ENCODE data around the gene MKKS. TPM values are rescaled to one million over a fixed set of nuclear protein-coding genes. Genes with fewer than 3 reads are reported as not detected.

MKKS gene
- total RNA-seq, 1 experiment from 2014 or later = 10.6 TPM

GRCh38 chr20:10443936-10444335 is 9.9 kb upstream of the MKKS start:
- no CpG with 5 or more reads among the region's 2 CpGs for WGBS (ENCODE audit: extremely low coverage, insufficient read length, low lambda C conversion rate)

More at GRCh38 chr20:10443936-10444335, 9.9 kb upstream of the MKKS start:
- H4K5ac ChIP-seq (ENCODE audit: insufficient read length, low read depth, low read length) = no peak overlapping the region
- no peaks in the 10 kb centered on the region for H3K23me2 ChIP-seq (ENCODE audit: insufficient read length, low read depth, low read length, poor library complexity, severe bottlenecking)
- H2BK15ac ChIP-seq (ENCODE audit: low read depth, low read length) = no peak overlapping the region
- no peak overlapping the region for H4K91ac ChIP-seq (ENCODE audit: insufficient read length, low read depth, low read length)
- H3K18ac ChIP-seq (ENCODE audit: insufficient read length, low read depth, low read length) = no peak overlapping the region
- peaks cover 6% of the 10 kb centered on the region; the same call in 1 of the 2 replicates for H3K79me2 ChIP-seq (ENCODE audit: insufficient read depth, low read length)
- no peak overlapping the region for H3K56ac ChIP-seq (ENCODE audit: insufficient read length, low read depth, low read length)
- no peak overlapping the region for H2BK20ac ChIP-seq (ENCODE audit: low read depth, low read length, poor library complexity, severe bottlenecking)
- H3K4me3 Mint-ChIP-seq = no peak overlapping the region
- no peak overlapping the region for H3K27ac ChIP-seq (ENCODE audit: insufficient read length, low read depth, low read length)
- no peak overlapping the region for H4K8ac ChIP-seq (replicated peaks; ENCODE audit: insufficient read length, low read depth, low read length)
- H3K4ac ChIP-seq (ENCODE audit: low read depth, low read length) = no peak overlapping the region
- H3K27ac Mint-ChIP-seq = peak overlapping the region in 2 of 3 experiments; percentile 19 to 93; a peak in 3 of 7 replicates
- no peak overlapping the region for H2BK12ac ChIP-seq (ENCODE audit: insufficient read length, low read depth, low read length)
- no peaks in the 10 kb centered on the region for H3K4me1 ChIP-seq (ENCODE audit: insufficient read depth, low read length)
- H3K14ac ChIP-seq (ENCODE audit: insufficient read depth, low read length) = no peak overlapping the region
- H3K9me3 ChIP-seq (ENCODE audit: control insufficient read depth, low read depth, low read length) = no peaks in the 10 kb centered on the region
- H2BK120ac ChIP-seq (ENCODE audit: low read depth, low read length, poor library complexity, severe bottlenecking) = no peak overlapping the region
- no peaks in the 10 kb centered on the region for H4K20me1 ChIP-seq (ENCODE audit: control insufficient read depth, insufficient read depth, insufficient read length)
- peaks cover 4% of the 10 kb centered on the region for H3K79me1 ChIP-seq (ENCODE audit: insufficient read depth, low read depth, low read length, poor library complexity, severe bottlenecking)
- no peaks in the 10 kb centered on the region; a peak in 2 of 7 replicates for H3K36me3 Mint-ChIP-seq (ENCODE audit: insufficient read depth in 1 of 3, low read depth in 3 of 3)
- no peak for TF ChIP-seq CTCF (conservative IDR thresholded peaks at IDR 0.05)
- H3T11ph ChIP-seq (ENCODE audit: low read length) = no peak overlapping the region
- DNase-seq = no peak
- H3K4me2 ChIP-seq (ENCODE audit: insufficient read depth, insufficient read length, low read length) = no peak overlapping the region
- H2AK5ac ChIP-seq (ENCODE audit: insufficient read length, low read length) = no peak overlapping the region
- peaks cover 9 to 16% of the 10 kb centered on the region in 2 experiments for H3K4me1 Mint-ChIP-seq
- H3K23ac ChIP-seq (ENCODE audit: insufficient read length, low read depth, low read length) = no peak overlapping the region
- H3K27me3 ChIP-seq (ENCODE audit: insufficient read depth, low read length) = no peaks in the 10 kb centered on the region
- H2BK5ac ChIP-seq (ENCODE audit: insufficient read length, low read length) = no peak overlapping the region
- H3K27me3 Mint-ChIP-seq (ENCODE audit: low read depth) = no peaks in the 10 kb centered on the region
- no peaks in the 10 kb centered on the region for H3K9me3 Mint-ChIP-seq
- H2AFZ ChIP-seq (ENCODE audit: low read length) = no peak overlapping the region
- H3K9ac ChIP-seq (ENCODE audit: extremely low read depth, insufficient read length, low read length) = no peak overlapping the region
